Measurements from ENCODE around the gene MAP1S. TPM values are rescaled to one million over a fixed set of nuclear protein-coding genes. Genes with fewer than 3 reads are reported as not detected.
"Not testable (repeated sequence)": the region's sequence is repeated elsewhere in the genome, so short reads cannot be mapped to it uniquely, and the experiment has no call there.

Gene MAP1S
- total RNA-seq, 2 donors from 2014 or later: 59.5 to 69.9 TPM

DNA sequence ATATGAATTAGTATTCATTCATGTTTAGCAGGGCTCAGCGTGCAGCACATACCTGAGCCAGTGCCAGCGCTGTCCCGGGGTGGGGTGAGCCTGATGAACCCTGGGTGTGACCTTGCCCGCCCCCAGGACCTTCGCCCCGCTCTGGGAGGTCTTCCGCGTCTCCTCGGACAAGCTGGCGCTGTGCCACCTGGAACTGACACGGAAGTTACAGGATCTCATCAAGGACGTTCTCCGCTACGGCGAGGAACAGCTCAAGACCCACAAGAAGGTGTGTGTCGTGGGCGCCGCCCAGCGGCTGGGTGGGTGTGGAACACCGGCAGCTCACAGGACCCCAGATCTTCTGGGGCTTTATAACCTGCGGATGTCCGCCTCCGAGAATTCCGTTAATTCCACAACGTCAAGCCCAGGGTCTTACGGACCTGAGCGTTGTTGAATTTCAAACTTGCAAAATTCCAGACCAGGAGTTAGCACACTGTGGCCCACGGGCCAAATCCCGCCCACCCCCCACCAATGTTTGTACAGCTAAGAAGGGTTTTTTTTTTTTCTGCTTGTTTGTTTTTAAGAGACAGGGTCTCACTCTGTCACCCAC is 47.4 kb downstream of the MAP1S start:
- Mint-ChIP-seq H3K36me3 (ENCODE audit: insufficient read depth in 2 of 2) (peaks cover 5 to 39% of the 10 kb centered on the region in 2 donors), H3K27me3 (ENCODE audit: low read depth) (no peaks in the 10 kb centered on the region)

DNA sequence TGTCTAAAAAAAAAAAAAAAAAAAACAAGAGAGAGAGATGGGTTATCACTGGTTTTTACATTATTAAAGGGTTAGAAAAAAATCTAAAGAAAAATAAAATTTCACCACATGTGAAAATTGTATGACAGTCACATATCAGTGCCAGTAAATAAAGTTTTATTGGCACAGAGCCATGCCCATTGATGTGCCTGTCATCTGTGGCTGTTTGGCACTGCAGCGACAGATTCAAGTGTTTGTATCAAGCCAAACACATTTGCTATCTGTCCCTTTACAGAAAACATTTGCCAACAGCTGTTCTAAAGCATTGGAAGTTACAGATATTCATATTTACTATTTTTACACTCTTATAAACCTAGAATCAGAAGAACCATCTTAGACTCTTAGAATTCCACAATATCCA is 48.3 kb downstream of the MAP1S start:
- H3K4me1 Mint-ChIP-seq (ENCODE audit: low read depth): no peaks in the 10 kb centered on the region
- H3K27ac Mint-ChIP-seq: no peak overlapping the region
- H3K4me3 Mint-ChIP-seq: no peak overlapping the region
- DNase-seq (no peak), ATAC-seq (replicated peaks in 1 of 2) (no peak)
- peaks cover 8 to 44% of the 10 kb centered on the region in 2 donors for H3K36me3 Mint-ChIP-seq (ENCODE audit: insufficient read depth in 2 of 2)
- no peaks in the 10 kb centered on the region for H3K27me3 Mint-ChIP-seq (ENCODE audit: low read depth)
- H3K9me3 Mint-ChIP-seq: no peaks in the 10 kb centered on the region

More for the DNA sequence above, 47.4 kb downstream of the MAP1S start:
- DNase-seq (peak; percentile 37 to 41), ATAC-seq (replicated peaks in 1 of 2) (no peak)
- Mint-ChIP-seq H3K9me3 (no peaks in the 10 kb centered on the region), H3K4me3 (no peak overlapping the region), H3K27ac (no peak overlapping the region), H3K4me1 (ENCODE audit: low read depth) (no peaks in the 10 kb centered on the region)

DNA sequence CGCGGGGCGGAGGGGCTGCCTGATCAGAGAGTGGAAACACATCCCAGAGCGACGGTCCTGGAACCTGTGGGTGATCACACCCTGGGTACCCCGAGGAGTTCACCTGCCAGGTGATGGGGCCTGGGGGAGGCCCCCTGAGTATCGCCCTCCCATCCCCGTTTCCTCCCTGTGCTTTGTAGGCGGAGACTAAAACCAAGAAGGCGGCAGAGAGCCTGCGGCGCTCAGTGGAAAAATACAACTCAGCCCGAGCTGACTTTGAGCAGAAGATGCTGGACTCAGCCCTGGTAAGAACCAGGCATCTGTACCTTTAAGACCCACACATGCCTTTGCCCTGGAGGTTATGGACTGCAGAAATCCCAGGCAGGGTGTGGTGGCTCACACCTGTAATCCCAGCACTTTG is 51.3 kb downstream of the MAP1S start:
- peaks cover 14 to 36% of the 10 kb centered on the region in 2 donors for H3K36me3 Mint-ChIP-seq (ENCODE audit: insufficient read depth in 2 of 2)
- peaks cover 10% of the 10 kb centered on the region for H3K4me1 Mint-ChIP-seq (ENCODE audit: low read depth)
- ATAC-seq (replicated peaks in 1 of 2) (no peak), DNase-seq (no peak)
- no peak overlapping the region for H3K27ac Mint-ChIP-seq
- no peaks in the 10 kb centered on the region for H3K9me3 Mint-ChIP-seq
- no peak overlapping the region for H3K4me3 Mint-ChIP-seq
- H3K27me3 Mint-ChIP-seq (ENCODE audit: low read depth): no peaks in the 10 kb centered on the region

DNA sequence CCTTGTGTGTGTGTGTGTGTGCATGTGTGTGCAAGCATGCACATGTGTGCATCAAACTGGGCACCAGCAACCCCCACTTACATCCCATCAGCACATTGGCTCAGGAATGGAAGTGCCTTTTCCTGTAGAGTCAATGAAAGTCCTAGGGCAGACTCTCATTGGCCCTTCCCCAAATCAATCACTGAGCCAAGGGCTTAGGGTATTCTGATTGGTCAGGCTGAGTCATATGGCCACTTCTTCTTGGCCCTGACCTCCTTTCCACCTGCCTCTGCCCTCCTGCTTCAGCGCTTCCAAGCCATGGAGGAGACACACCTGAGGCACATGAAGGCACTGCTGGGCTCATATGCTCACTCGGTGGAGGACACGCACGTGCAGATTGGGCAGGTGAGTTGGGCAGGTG is 52.9 kb downstream of the MAP1S start:
- H3K27ac Mint-ChIP-seq: no peak overlapping the region
- DNase-seq: no peak
- no peaks in the 10 kb centered on the region for H3K27me3 Mint-ChIP-seq (ENCODE audit: low read depth)
- peak in 1 of 2 donors; percentile 23 for ATAC-seq (replicated peaks in 1 of 2)
- H3K9me3 Mint-ChIP-seq: no peaks in the 10 kb centered on the region
- H3K4me1 Mint-ChIP-seq (ENCODE audit: low read depth): peaks cover 22% of the 10 kb centered on the region
- peaks cover 14 to 37% of the 10 kb centered on the region in 2 donors for H3K36me3 Mint-ChIP-seq (ENCODE audit: insufficient read depth in 2 of 2)
- H3K4me3 Mint-ChIP-seq: no peak overlapping the region

DNA sequence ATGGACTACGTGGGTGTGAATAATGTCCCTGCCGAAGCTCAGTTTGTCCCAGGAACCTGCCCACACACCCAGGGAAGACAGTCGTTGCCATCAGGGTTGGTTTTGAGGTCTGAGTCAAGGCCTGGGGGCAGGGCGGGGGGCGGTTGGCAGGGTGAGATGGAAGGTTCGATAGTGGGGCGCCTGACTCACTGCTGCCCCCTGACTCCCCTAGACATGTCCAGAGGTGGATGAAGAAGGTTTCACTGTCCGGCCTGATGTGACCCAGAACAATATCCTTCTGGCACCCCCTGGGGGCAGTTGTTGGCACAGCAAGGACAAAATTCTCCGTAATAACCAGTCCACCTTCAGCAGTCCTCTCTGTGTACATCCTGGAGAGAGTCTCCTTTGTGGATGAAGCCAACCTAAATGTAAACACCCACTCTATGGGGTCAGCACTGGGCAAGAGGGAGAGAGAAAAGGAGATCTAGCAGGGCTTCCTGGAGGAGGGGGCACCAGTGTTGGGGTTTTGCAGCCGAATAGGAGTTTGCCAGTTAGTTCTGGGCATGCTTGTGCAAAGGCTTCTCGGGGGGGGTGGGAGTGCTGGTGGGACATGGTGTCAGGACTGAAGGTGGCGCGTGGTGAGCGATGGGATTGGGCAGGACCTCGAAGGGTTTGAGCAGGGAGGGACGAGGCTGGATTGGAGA is 56.1 kb downstream of the MAP1S start:
- DNase-seq: peak; percentile 38 to 51
- Mint-ChIP-seq H3K4me3 (no peak overlapping the region), H3K9me3 (no peaks in the 10 kb centered on the region), H3K27ac (no peak overlapping the region), H3K36me3 (ENCODE audit: insufficient read depth in 2 of 2) (peaks cover 8 to 25% of the 10 kb centered on the region in 2 donors), H3K27me3 (ENCODE audit: low read depth) (no peaks in the 10 kb centered on the region), H3K4me1 (ENCODE audit: low read depth) (peaks cover 34% of the 10 kb centered on the region)
- no peak for ATAC-seq (replicated peaks in 1 of 2)

DNA sequence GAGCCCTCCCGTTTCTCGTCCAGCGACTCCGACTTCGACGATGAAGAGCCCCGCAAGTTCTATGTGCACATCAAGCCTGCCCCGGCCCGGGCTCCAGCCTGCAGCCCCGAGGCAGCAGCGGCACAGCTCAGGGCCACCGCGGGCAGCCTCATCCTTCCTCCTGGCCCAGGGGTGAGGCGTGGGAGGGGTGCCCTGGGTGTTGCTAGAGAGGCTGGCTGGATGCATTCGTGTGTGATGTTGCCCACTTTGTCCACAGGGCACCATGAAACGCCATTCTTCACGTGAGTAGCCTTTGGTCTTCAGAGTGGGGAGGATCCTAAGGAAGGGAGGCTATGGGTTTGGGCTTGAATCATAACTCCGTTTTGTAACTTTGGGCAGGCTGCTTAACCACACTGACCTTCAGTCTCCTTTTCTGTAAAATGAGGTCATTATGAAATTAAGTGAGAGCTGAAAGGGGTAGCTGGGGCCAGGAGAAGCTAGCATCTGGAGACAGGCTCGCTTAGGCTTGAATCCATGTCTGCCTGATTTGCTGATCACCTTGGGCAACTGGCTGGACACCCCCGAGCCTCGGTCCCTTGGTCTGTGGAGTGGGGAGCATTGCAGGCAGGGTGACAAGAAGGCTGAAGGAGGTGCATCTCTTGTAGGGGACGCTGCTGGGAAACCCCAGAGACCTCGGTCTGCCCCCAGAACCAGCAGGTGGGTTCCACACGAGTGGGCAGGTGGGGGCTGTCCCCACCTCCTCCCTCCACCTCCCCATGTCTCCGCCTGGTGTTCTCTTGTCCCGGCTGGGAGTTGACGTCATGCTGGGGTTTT is 56.9 kb downstream of the MAP1S start:
- peak overlapping the region in 1 of 2 donors; percentile 6 for H3K4me3 Mint-ChIP-seq
- DNase-seq (peak in 1 of 2 donors; percentile 29), ATAC-seq (replicated peaks in 1 of 2) (peak; percentile 44 to 54)
- no peak overlapping the region for H3K27ac Mint-ChIP-seq
- H3K27me3 Mint-ChIP-seq (ENCODE audit: low read depth): no peaks in the 10 kb centered on the region
- H3K4me1 Mint-ChIP-seq (ENCODE audit: low read depth): peaks cover 34% of the 10 kb centered on the region
- peaks cover 8 to 19% of the 10 kb centered on the region in 2 donors for H3K36me3 Mint-ChIP-seq (ENCODE audit: insufficient read depth in 2 of 2)
- H3K9me3 Mint-ChIP-seq: no peaks in the 10 kb centered on the region

DNA sequence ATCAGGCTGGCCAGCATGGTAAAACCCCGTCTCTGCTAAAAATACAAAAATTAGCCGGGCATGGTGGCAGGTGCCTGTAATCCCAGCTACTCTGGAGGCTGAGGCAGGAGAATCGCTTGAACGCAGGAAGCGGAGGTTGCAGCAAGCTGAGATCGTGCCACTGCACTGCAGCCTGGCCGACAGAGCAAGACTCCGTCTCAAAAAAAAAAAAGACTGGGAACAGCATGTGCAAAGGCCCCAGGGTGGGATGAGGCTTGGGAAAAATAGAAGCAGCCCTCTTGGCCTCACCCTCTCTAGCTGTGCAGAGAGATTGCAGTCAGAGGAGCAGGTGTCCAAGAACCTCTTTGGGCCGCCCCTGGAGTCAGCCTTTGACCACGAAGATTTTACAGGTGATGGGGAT is 58.6 kb downstream of the MAP1S start:
- H3K4me1 Mint-ChIP-seq (ENCODE audit: low read depth): peaks cover 34% of the 10 kb centered on the region

DNA sequence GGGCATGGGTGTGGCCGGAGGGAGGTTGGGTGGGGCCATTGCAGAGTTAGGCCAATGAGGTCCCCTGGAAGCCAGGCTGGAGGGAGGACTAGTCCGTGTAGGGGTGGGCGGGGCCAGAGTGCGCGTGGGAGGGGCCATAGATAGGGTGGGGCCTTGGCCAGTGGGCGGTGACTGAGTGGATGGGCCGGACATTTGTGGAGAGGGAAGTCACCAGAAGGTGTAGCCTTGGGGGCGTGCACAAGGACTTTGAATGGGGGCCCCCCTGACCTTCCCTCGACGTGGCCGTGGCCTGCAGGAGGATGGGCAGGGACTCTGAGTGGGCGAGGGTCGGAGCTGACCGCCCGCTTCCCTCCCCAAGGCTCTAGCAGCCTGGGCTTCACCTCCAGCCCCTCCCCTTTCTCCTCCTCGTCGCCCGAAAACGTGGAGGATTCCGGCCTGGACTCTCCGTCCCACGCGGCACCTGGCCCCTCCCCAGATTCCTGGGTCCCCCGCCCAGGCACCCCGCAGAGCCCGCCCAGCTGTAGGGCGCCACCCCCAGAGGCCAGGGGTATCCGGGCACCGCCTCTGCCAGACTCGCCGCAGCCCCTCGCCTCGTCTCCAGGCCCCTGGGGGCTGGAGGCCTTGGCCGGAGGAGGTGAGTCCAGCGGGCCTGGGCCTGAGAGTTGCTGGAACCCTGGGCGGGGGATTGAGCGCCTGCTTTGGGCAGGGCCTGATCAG is 59.1 kb downstream of the MAP1S start:
- no peak overlapping the region for H3K27ac Mint-ChIP-seq
- H3K4me1 Mint-ChIP-seq (ENCODE audit: low read depth): peaks cover 34% of the 10 kb centered on the region
- H3K36me3 Mint-ChIP-seq (ENCODE audit: insufficient read depth in 2 of 2): peaks cover 8 to 17% of the 10 kb centered on the region in 2 donors
- H3K9me3 Mint-ChIP-seq: no peaks in the 10 kb centered on the region
- no peaks in the 10 kb centered on the region for H3K27me3 Mint-ChIP-seq (ENCODE audit: low read depth)
- peak in 1 of 2 donors; percentile 38 for ATAC-seq (replicated peaks in 1 of 2)
- H3K4me3 Mint-ChIP-seq: no peak overlapping the region
- peak; percentile 45 to 51 for DNase-seq

More for the DNA sequence above, 58.6 kb downstream of the MAP1S start:
- not testable (repeated sequence) for H3K4me3 Mint-ChIP-seq; DNase-seq; ATAC-seq (replicated peaks in 1 of 2); H3K9me3 Mint-ChIP-seq; H3K27me3 Mint-ChIP-seq (ENCODE audit: low read depth); H3K27ac Mint-ChIP-seq
- peaks cover 9 to 19% of the 10 kb centered on the region in 2 donors for H3K36me3 Mint-ChIP-seq (ENCODE audit: insufficient read depth in 2 of 2)

DNA sequence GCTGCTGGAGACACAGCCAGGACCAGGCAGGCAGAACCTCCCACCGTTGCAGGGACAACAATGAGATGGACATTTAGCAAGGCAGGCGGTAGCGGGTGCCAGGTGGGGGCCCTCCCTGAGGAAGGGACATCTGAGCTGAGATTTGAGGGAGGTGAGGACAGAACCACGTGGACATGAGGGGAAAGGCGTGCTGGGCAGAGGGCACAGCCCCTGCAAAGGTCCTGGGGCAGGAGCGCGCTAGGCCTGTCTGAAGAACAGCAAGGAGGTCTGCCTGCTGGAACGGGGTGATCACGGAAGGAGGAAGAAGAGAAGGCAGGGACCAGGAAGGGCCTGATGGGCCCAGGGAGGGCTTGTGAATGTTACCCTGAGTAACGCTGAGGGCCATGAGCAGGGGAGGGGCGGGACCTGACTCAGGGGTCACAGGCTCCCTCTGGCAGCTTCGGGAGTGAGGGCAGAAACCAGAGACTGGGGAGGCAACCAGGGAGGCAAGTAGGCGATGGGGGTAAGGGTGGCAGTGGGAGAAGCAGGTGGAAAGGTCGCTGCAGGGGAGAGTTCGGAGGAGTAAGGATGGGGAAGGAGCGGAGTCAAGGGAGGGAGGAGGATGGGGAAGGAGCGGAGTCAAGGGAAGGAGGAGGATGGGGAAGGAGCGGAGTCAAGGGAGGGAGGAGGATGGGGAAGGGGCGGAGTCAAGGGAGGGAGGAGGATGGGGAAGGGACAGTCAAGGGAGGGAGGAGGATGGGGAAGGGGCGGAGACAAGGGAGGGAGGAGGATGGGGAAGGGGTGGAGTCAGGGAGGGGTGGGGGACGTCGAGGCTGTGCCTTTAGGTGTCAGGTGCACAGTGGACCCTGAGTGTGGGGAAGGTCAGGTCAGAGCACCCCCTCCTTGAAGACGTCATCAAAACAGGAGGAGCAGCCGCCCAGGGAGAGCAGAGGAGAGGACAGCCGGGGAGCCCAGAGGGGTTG is 60.0 kb downstream of the MAP1S start:
- Mint-ChIP-seq H3K27me3 (ENCODE audit: low read depth) (no peaks in the 10 kb centered on the region), H3K9me3 (no peaks in the 10 kb centered on the region), H3K36me3 (ENCODE audit: insufficient read depth in 2 of 2) (peaks cover 6 to 17% of the 10 kb centered on the region in 2 donors), H3K27ac (no peak overlapping the region), H3K4me3 (no peak overlapping the region), H3K4me1 (ENCODE audit: low read depth) (peaks cover 34% of the 10 kb centered on the region)
- ATAC-seq (replicated peaks in 1 of 2) (no peak), DNase-seq (no peak)

DNA sequence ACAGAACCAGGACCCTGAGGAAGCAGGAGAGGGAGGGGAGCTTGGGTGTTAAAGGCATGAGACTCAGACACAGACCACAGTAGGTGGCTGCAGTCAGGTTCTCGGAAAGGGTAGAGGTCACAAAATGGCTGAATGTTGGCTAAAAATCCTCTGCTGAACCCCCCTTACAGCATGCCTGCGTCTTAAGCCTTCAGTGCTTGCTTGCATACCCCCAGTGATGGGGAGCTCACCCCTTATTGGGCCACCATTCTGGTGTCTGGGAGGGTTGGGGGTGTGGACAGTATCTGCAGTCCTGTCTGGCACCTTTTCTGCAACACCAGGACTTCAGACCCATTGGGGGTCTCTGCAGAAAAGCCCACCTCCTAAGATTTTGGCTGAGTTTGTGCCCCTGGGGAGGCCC is 61.5 kb downstream of the MAP1S start:
- DNase-seq (no peak), ATAC-seq (replicated peaks in 1 of 2) (no peak)
- Mint-ChIP-seq H3K27me3 (ENCODE audit: low read depth) (no peaks in the 10 kb centered on the region), H3K27ac (no peak overlapping the region), H3K9me3 (no peaks in the 10 kb centered on the region), H3K4me1 (ENCODE audit: low read depth) (peaks cover 23% of the 10 kb centered on the region), H3K4me3 (no peak overlapping the region), H3K36me3 (ENCODE audit: insufficient read depth in 2 of 2) (peaks cover 4 to 12% of the 10 kb centered on the region in 2 donors)

DNA sequence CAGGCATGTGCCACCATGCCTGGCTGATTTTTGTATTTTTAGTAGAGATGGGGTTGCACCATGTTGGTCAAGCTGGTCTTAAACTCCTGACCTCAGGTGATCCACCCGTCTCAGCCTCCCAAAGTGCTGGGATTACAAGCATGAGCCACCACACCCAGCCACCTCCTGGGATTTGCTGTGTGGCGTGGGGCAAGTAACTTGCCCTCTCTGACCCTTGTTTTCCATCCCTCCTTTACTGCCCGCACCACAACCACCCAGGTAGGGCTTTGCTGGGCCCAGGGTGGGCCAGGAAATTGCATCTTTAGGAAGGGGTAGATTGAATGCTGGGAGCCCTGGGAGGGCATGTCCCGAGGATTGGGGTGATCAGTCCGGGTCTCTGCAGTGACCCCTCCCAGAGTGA is 64.4 kb downstream of the MAP1S start:
- H3K4me1 Mint-ChIP-seq (ENCODE audit: low read depth): peaks cover 11% of the 10 kb centered on the region
- H3K27ac Mint-ChIP-seq; H3K27me3 Mint-ChIP-seq (ENCODE audit: low read depth); H3K4me3 Mint-ChIP-seq; H3K9me3 Mint-ChIP-seq; ATAC-seq (replicated peaks in 1 of 2); DNase-seq: not testable (repeated sequence)
- H3K36me3 Mint-ChIP-seq (ENCODE audit: insufficient read depth in 2 of 2): peaks cover 5 to 16% of the 10 kb centered on the region in 2 donors
